GM12878 (cell line): ENCODE measurements around the gene SMAD1. TPM values are rescaled to one million over a fixed set of nuclear protein-coding genes. Genes with fewer than 3 reads are reported as not detected.

Source experiments
- ATAC-seq: fragments of 200-7000 bp; cut with Tn5 transposase; 3 replicates; pipeline ENCODE4 v1.9.1; 2020; ENCODE audit warnings: mild to moderate bottlenecking, moderate library complexity
- BruUV-seq: library from RNA; stranded (reverse); fragments of 400-500 nt; replicated peaks from 2 replicates; lab custom pipeline; 2021; lab: Mats Ljungman, UMichigan
- CTCF ChIA-PET: fragments of 300-600 bp; sonication (Branson Sonifier 250); formaldehyde crosslinking; extraction: SDS; loops from one replicate; lab custom pipeline; 2021; ENCODE audit warnings: inconsistent platforms; lab: Yijun Ruan, JAX
- POLR2A ChIA-PET: fragments of 350-600 bp; formaldehyde crosslinking; extraction: SDS; loops from one replicate; lab custom pipeline; 2021; ENCODE audit warnings: inconsistent platforms; lab: Charles Lee
- RAD21 ChIA-PET: fragments of 300-600 bp; sonication (Branson Sonifier 250); formaldehyde crosslinking; loops from one replicate; lab custom pipeline; 2023; ENCODE audit warnings: antibody characterized with exemption; ENCODE audit not compliant: unreplicated experiment; lab: Charles Lee
- SMC1A ChIA-PET: fragments of 300-600 bp; sonication (Branson Sonifier 250); formaldehyde crosslinking; loops from one replicate; lab custom pipeline; 2023; ENCODE audit not compliant: unreplicated experiment, uncharacterized antibody; lab: Charles Lee
- DNase-seq: peaks from one replicate; pipeline ENCODE4 v3.0.0-alpha.2; 2011; ENCODE audit warnings: low read depth, low spot score
- FAIRE-seq: peaks from 3 replicates; lab custom pipeline; 2011; peaks lifted over from hg19 to GRCh38; lab: Jason Lieb, UNC
- H2AFZ ChIP-seq: 2 replicates; pipeline ENCODE4 v1.6.0; 2011; ENCODE audit warnings: low read depth, low read length, control low read depth; ENCODE audit not compliant: control insufficient read depth
- H3K27ac ChIP-seq: 2 replicates; pipeline ENCODE4 v1.5.1; 2011; ENCODE audit warnings: control low read depth; ENCODE audit not compliant: control insufficient read depth, insufficient read depth
- H3K27me3 ChIP-seq, 2 experiments: replicated peaks in 1 of 2; 2 replicates each; pipeline versions ENCODE4 v1.6.0 to v1.6.1; 2011; ENCODE audit warnings: low read length in 1 of 2; ENCODE audit not compliant: control insufficient read depth in 2 of 2, insufficient read depth in 2 of 2
- H3K36me3 ChIP-seq, 2 experiments: 2 replicates each; pipeline ENCODE4 v1.5.1; 2011; ENCODE audit warnings: low read length in 1 of 2; ENCODE audit not compliant: control insufficient read depth in 2 of 2, insufficient read depth in 2 of 2
- H3K4me1 ChIP-seq: 2 replicates; pipeline ENCODE4 v1.6.1; 2011; ENCODE audit warnings: mild to moderate bottlenecking, low read length, moderate library complexity, mixed read lengths; ENCODE audit not compliant: control insufficient read depth, insufficient read depth
- H3K4me2 ChIP-seq: 2 replicates; pipeline ENCODE4 v1.6.0; 2011; ENCODE audit warnings: control low read depth; ENCODE audit not compliant: control insufficient read depth, insufficient read depth
- H3K4me3 ChIP-seq: fragments of 200-600 bp; sonication (generic); 2 replicates; pipeline ENCODE4 v1.5.1; 2016
- H3K79me2 ChIP-seq: 2 replicates; pipeline ENCODE4 v1.6.0; 2011; ENCODE audit warnings: low read length; ENCODE audit not compliant: control insufficient read depth, insufficient read depth
- H3K9ac ChIP-seq: 2 replicates; pipeline ENCODE4 v1.8.0; 2011; ENCODE audit warnings: low read length, control low read depth, mixed read lengths; ENCODE audit not compliant: control insufficient read depth, insufficient read depth
- H3K9me3 ChIP-seq: replicated peaks from 3 replicates; pipeline ENCODE4 v1.5.1; 2011; ENCODE audit warnings: mild to moderate bottlenecking, low read length; ENCODE audit not compliant: control insufficient read depth, insufficient read depth
- H4K20me1 ChIP-seq: 2 replicates; pipeline ENCODE4 v1.6.0; 2011; ENCODE audit not compliant: control insufficient read depth, insufficient read depth
- ASH2L ChIP-seq: fragments of 300-600, 200-600 bp; sonication (generic); IDR thresholded peaks from 2 replicates; pipeline ENCODE4 v1.6.1; 2017; ENCODE audit warnings: low read depth, mild to moderate bottlenecking, borderline replicate concordance
- BCL3 ChIP-seq: IDR thresholded peaks from 2 replicates; pipeline ENCODE4 v1.6.1; 2011; ENCODE audit warnings: borderline replicate concordance, low read depth, mild to moderate bottlenecking, moderate library complexity, low read length; ENCODE audit not compliant: insufficient read depth, poor library complexity, severe bottlenecking
- BHLHE40 ChIP-seq, 2 experiments: fragments of 450-650 bp in 1 of 2; IDR thresholded peaks; 2 replicates each; pipeline ENCODE4 v1.6.1; 2011 to 2017; ENCODE audit warnings: low read depth in 2 of 2, borderline replicate concordance in 1 of 2, improper control_type of control experiment in 1 of 2, low read length in 1 of 2, mild to moderate bottlenecking in 1 of 2
- CBX3 ChIP-seq: fragments of 200-600 bp; sonication (generic); IDR thresholded peaks from 2 replicates; pipeline ENCODE4 v1.6.1; 2016; ENCODE audit warnings: low read depth, borderline replicate concordance
- HDAC6 ChIP-seq: fragments of 200-600 bp; sonication (generic); IDR thresholded peaks from one replicate; pipeline ENCODE4 v1.8.0; 2017; ENCODE audit warnings: antibody characterized with exemption; ENCODE audit not compliant: unreplicated experiment
- MTA2 ChIP-seq: fragments of 450-650 bp; IDR thresholded peaks from 2 replicates; pipeline ENCODE4 v1.6.1; 2016; ENCODE audit warnings: low read depth, mild to moderate bottlenecking, moderate library complexity
- MXI1 ChIP-seq: fragments of 150-350 bp; IDR thresholded peaks from 2 replicates; pipeline ENCODE4 v1.6.1; 2011; ENCODE audit warnings: low read depth, mild to moderate bottlenecking, inconsistent platforms, low read length, improper control_type of control experiment
- MYC ChIP-seq: IDR thresholded peaks from 2 replicates; pipeline ENCODE4 v1.6.1; 2011; ENCODE audit warnings: mild to moderate bottlenecking, low read length, moderate library complexity, inconsistent platforms; ENCODE audit not compliant: insufficient read depth, insufficient replicate concordance, insufficient read length, severe bottlenecking
- NFIC ChIP-seq: IDR thresholded peaks from 2 replicates; pipeline ENCODE4 v1.6.1; 2012; ENCODE audit warnings: low read depth, mild to moderate bottlenecking, inconsistent platforms, low read length, moderate library complexity
- POLR2AphosphoS5 ChIP-seq: IDR thresholded peaks from 2 replicates; pipeline ENCODE4 v1.6.1; 2011; ENCODE audit warnings: mild to moderate bottlenecking, low read length, inconsistent platforms
- RUNX3 ChIP-seq: IDR thresholded peaks from 2 replicates; pipeline ENCODE4 v1.6.1; 2012; ENCODE audit warnings: low read length, inconsistent platforms
- SP1 ChIP-seq: IDR thresholded peaks from one replicate; pipeline ENCODE4 v1.6.1; 2011; ENCODE audit warnings: low read depth, low read length
- STAT3 ChIP-seq: IDR thresholded peaks from 2 replicates; pipeline ENCODE4 v1.6.1; 2011; ENCODE audit warnings: low read depth, low read length, improper control_type of control experiment
- TARDBP ChIP-seq: IDR thresholded peaks from 2 replicates; pipeline ENCODE4 v1.6.1; 2016; ENCODE audit warnings: borderline replicate concordance
- TBL1XR1 ChIP-seq: IDR thresholded peaks from 2 replicates; pipeline ENCODE4 v1.6.1; 2012; ENCODE audit warnings: low read depth, low read length, improper control_type of control experiment
- ZZZ3 ChIP-seq: IDR thresholded peaks from 2 replicates; pipeline ENCODE4 v1.6.1; 2011; ENCODE audit warnings: low read depth; ENCODE audit not compliant: control insufficient read depth, insufficient read length
- WGBS: methylation state at CpG from one replicate; pipeline ENCODE4 v1.1.6; 2016; ENCODE audit warnings: low lambda C conversion rate; ENCODE audit not compliant: insufficient replicate concordance, insufficient coverage; ENCODE audit errors: missing lambda C conversion rate; 5-methylcytosine and 5-hydroxymethylcytosine counted together
- in situ Hi-C: fragments of 300-500 bp; cut with MboI; formaldehyde crosslinking; loops from 9 replicates; pipeline ENCODE4 v1.14.3; 2018; ENCODE audit warnings: mixed read lengths
- intact Hi-C: fragments of 100-400 bp; cut with micrococcal nuclease; formaldehyde crosslinking; loops from one replicate; pipeline ENCODE4 v1.14.2; 2022; ENCODE audit not compliant: unreplicated experiment
- polyA plus RNA-seq, 11 experiments: library from polyadenylated mRNA; depleted of rRNA in 4 of 11; unstranded in 6 of 11; stranded (reverse) in 5 of 11; fragments of >200 nt; fragmentation: Nextera tagmentation in 4 of 11; fragmentation: Illumina TruSeq in 1 of 11; extraction: Ambion mirVana in 4 of 11; extraction: Trizol in 1 of 11; gene quantifications; 1 replicate in 1 of 11; 2 replicates in 10 of 11; pipeline versions ENCODE4 v1.2.1 to v1.2.3, GENCODE V29; 2011 to 2016; ENCODE audit warnings: inconsistent platforms in 2 of 11, missing spikeins in 2 of 11, low read depth in 1 of 11
- total RNA-seq, 4 experiments: library from RNA; depleted of rRNA in 3 of 4; stranded (reverse); fragments of >200 nt in 3 of 4; fragmentation: Illumina TruSeq in 1 of 4; extraction: Trizol in 1 of 4; gene quantifications; 2 replicates each; pipeline versions ENCODE4 v1.2.1 to v1.2.3, GENCODE V29; 2013 to 2021
- TF ChIP-seq, protein P1 (sequence below): fragments of 450-650 bp; IDR thresholded peaks from 2 replicates; pipeline ENCODE4 v1.6.1; 2017; ENCODE audit warnings: mild to moderate bottlenecking, moderate library complexity

The SMAD1 gene
- total and polyA plus RNA-seq, 10 of the 15 experiments (the other 5 are each of a cell fraction or from before 2014, with no cell fraction given) = 0.29 to 17.5 (median 13.6) TPM

DNA sequence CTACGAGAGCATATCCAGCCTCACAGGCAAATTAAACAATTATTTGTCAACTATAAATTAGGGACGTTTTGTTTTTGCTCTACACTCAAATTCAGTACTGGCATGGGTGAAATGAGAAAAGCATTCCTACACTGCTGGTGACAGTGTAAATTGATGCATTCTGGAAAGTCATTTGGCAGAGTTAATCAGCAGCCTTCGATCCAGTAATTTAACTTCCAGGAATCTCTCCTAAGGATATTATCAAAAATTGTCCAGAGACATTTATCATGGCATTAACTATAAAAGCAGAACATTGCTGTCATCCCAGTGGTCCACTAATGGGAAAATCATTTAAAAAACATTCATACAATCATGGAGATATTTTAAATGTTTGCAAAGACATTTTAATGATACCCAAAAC, 70.0 kb downstream of the SMAD1 start (continued):
- TF ChIP-seq, protein P1, sequence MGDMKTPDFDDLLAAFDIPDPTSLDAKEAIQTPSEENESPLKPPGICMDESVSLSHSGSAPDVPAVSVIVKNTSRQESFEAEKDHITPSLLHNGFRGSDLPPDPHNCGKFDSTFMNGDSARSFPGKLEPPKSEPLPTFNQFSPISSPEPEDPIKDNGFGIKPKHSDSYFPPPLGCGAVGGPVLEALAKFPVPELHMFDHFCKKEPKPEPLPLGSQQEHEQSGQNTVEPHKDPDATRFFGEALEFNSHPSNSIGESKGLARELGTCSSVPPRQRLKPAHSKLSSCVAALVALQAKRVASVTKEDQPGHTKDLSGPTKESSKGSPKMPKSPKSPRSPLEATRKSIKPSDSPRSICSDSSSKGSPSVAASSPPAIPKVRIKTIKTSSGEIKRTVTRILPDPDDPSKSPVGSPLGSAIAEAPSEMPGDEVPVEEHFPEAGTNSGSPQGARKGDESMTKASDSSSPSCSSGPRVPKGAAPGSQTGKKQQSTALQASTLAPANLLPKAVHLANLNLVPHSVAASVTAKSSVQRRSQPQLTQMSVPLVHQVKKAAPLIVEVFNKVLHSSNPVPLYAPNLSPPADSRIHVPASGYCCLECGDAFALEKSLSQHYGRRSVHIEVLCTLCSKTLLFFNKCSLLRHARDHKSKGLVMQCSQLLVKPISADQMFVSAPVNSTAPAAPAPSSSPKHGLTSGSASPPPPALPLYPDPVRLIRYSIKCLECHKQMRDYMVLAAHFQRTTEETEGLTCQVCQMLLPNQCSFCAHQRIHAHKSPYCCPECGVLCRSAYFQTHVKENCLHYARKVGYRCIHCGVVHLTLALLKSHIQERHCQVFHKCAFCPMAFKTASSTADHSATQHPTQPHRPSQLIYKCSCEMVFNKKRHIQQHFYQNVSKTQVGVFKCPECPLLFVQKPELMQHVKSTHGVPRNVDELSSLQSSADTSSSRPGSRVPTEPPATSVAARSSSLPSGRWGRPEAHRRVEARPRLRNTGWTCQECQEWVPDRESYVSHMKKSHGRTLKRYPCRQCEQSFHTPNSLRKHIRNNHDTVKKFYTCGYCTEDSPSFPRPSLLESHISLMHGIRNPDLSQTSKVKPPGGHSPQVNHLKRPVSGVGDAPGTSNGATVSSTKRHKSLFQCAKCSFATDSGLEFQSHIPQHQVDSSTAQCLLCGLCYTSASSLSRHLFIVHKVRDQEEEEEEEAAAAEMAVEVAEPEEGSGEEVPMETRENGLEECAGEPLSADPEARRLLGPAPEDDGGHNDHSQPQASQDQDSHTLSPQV = no peak
- TF ChIP-seq TBL1XR1 = no peak
- no peak for TF ChIP-seq MYC

DNA sequence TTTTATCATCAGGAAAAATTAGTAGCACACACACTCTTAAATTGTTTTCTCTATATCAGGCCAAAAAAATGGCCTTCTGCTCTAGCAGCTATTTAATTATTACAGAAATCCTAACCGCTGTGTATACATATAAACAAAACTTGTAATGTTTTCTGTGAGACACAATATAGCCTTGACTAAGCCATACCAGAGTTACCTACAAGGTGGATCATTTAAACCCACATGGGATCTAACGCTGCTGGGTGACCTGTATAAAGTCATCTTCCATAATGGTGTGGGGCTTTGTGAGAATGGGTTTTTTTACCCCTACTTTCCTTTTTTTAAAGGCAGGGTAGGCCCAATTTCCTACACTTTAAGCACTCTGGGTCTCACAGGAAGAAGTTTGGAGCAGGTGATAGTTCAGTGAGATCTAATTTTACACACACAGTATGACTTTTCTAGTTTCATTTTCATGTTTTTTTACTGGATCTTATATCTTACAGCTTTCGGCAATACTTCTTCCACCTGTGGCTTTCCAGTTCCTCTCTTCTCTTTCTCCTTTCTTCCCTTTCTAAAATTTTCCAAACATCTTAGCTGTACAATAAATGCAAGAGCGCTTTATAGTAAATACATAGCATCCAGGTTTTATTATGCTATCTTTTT, 70.6 kb downstream of the SMAD1 start:
- RAD21 ChIA-PET = interaction anchor here (1.0 to 2.5 kb wide), 3 partner anchors 65 to 318 kb away, joined by 3 to 10 read pairs (median 3); no protein-coding TSS in a partner anchor
- no peaks in the 10 kb centered on the region for H3K36me3 ChIP-seq
- no peaks in the 10 kb centered on the region for H3K79me2 ChIP-seq
- POLR2A ChIA-PET = no interaction called here
- BruUV-seq = no TSS peak
- CTCF ChIA-PET = interaction anchor here (0.7 to 6.3 kb wide), 6 partner anchors 37 to 340 kb away, joined by 3 to 139 read pairs (median 13); no protein-coding TSS in a partner anchor
- peak; percentile 23 for DNase-seq
- H3K27ac ChIP-seq = peak overlapping the region; percentile 61
- H3K9me3 ChIP-seq = no peaks in the 10 kb centered on the region
- WGBS = 44% methylated on average over 4 of the region's 4 CpGs
- H3K4me3 ChIP-seq = peak overlapping the region; percentile 31; the same call in 1 of the 2 replicates
- peak overlapping the region; percentile 53; the same call in 1 of the 2 replicates for H2AFZ ChIP-seq
- no peaks in the 10 kb centered on the region for H3K27me3 ChIP-seq
- no peak overlapping the region for H3K9ac ChIP-seq
- H3K4me1 ChIP-seq = peaks cover 12% of the 10 kb centered on the region
- no peaks in the 10 kb centered on the region for H4K20me1 ChIP-seq
- SMC1A ChIA-PET = interaction anchor here (0.6 to 6.8 kb wide), 7 partner anchors 10 to 569 kb away, joined by 3 to 83 read pairs (median 4); no protein-coding TSS in a partner anchor
- peak overlapping the region; percentile 41 for H3K4me2 ChIP-seq
- in situ Hi-C loops (loop anchor here (5.0 kb wide), 1 partner anchor 315 kb away; no protein-coding TSS in a partner anchor), intact Hi-C loops (no loop called here)
- ATAC-seq = peak; percentile 77
- FAIRE-seq = no peak
- no peak for TF ChIP-seq BCL3
- TF ChIP-seq STAT3 = no peak
- TF ChIP-seq MTA2 = no peak
- TF ChIP-seq NFIC = peak; percentile 50; the same call in 1 of the 2 replicates
- TF ChIP-seq RUNX3 = peak; percentile 35; the same call in 1 of the 2 replicates
- TF ChIP-seq SP1 = no peak
- no peak for TF ChIP-seq POLR2AphosphoS5
- TF ChIP-seq CBX3 = no peak
- no peak for TF ChIP-seq ZZZ3
- TF ChIP-seq MXI1 = no peak
- no peak for TF ChIP-seq BHLHE40 (IDR thresholded peaks at IDR 0.05; ENCODE audit: borderline replicate concordance in 1 of 2, low read depth in 2 of 2, low read length in 1 of 2)
- TF ChIP-seq TARDBP = no peak
- no peak for TF ChIP-seq HDAC6
- TF ChIP-seq ASH2L = no peak
